HEK293 (cell line): ENCODE measurements around the gene USP12.

Experiments
- CTCF ChIP-seq: fragments of 450-650 bp; formaldehyde crosslinking; IDR thresholded peaks from 2 replicates; pipeline ENCODE4 v1.5.1; 2016; ENCODE audit warnings: missing biosample characterization, missing genetic modification characterization
- KLF16 ChIP-seq: fragments of 450-650 bp; formaldehyde crosslinking; IDR thresholded peaks from 2 replicates; pipeline ENCODE4 v1.5.1; 2017; ENCODE audit warnings: missing biosample characterization, missing genetic modification characterization
- OSR2 ChIP-seq: fragments of 450-650 bp; formaldehyde crosslinking; IDR thresholded peaks from 2 replicates; pipeline ENCODE4 v1.5.1; 2016; ENCODE audit warnings: missing biosample characterization, missing genetic modification characterization
- SP2 ChIP-seq: fragments of 450-650 bp; formaldehyde crosslinking; IDR thresholded peaks from 2 replicates; pipeline ENCODE4 v1.5.1; 2016; ENCODE audit warnings: missing biosample characterization, missing genetic modification characterization
- ZFP37 ChIP-seq: fragments of 450-650 bp; formaldehyde crosslinking; IDR thresholded peaks from 2 replicates; pipeline ENCODE4 v1.5.1; 2016; ENCODE audit warnings: missing biosample characterization, missing genetic modification characterization
- ZFP41 ChIP-seq: fragments of 450-650 bp; formaldehyde crosslinking; IDR thresholded peaks from 2 replicates; pipeline ENCODE4 v1.5.1; 2016; ENCODE audit warnings: missing biosample characterization, missing genetic modification characterization, borderline replicate concordance
- ZNF138 ChIP-seq: fragments of 450-650 bp; formaldehyde crosslinking; IDR thresholded peaks from 2 replicates; pipeline ENCODE4 v1.5.1; 2016; ENCODE audit warnings: missing biosample characterization, missing genetic modification characterization, borderline replicate concordance
- ZNF473 ChIP-seq: fragments of 450-650 bp; formaldehyde crosslinking; IDR thresholded peaks from 2 replicates; pipeline ENCODE4 v1.5.1; 2017; ENCODE audit warnings: missing biosample characterization, missing genetic modification characterization
- ZNF561 ChIP-seq: fragments of 450-650 bp; IDR thresholded peaks from 2 replicates; pipeline ENCODE4 v1.5.1; 2018; ENCODE audit warnings: missing biosample characterization, missing genetic modification characterization, borderline replicate concordance
- ZNF600 ChIP-seq: fragments of 450-650 bp; formaldehyde crosslinking; IDR thresholded peaks from 2 replicates; pipeline ENCODE4 v1.5.1; 2016; ENCODE audit warnings: missing biosample characterization, missing genetic modification characterization

- TF ChIP-seq CTCF (tag by site-specific recombination) (no peak), ZNF473 (tag by site-specific recombination) (no peak), SP2 (tag by site-specific recombination) (no peak), KLF16 (tag by site-specific recombination) (no peak), OSR2 (tag by site-specific recombination) (no peak), ZFP41 (tag by site-specific recombination) (no peak), ZNF138 (no peak), ZNF600 (tag by site-specific recombination) (no peak), ZFP37 (tag by site-specific recombination) (no peak), ZNF561 (tag by site-specific recombination) (no peak)
Measured at GRCh38 chr13:27104606-27105005, 67.0 kb downstream of the USP12 start.
